CD4-positive, alpha-beta T cell treated with Interferon alpha-2 for 1 hour (primary cell): ENCODE results near the gene PKMYT1.

Source experiments
- DNase-seq, 2 donors: peaks; one replicate each; pipeline ENCODE4 v3.0.0-alpha.2; 2020 to 2022

Gene PKMYT1

DNA sequence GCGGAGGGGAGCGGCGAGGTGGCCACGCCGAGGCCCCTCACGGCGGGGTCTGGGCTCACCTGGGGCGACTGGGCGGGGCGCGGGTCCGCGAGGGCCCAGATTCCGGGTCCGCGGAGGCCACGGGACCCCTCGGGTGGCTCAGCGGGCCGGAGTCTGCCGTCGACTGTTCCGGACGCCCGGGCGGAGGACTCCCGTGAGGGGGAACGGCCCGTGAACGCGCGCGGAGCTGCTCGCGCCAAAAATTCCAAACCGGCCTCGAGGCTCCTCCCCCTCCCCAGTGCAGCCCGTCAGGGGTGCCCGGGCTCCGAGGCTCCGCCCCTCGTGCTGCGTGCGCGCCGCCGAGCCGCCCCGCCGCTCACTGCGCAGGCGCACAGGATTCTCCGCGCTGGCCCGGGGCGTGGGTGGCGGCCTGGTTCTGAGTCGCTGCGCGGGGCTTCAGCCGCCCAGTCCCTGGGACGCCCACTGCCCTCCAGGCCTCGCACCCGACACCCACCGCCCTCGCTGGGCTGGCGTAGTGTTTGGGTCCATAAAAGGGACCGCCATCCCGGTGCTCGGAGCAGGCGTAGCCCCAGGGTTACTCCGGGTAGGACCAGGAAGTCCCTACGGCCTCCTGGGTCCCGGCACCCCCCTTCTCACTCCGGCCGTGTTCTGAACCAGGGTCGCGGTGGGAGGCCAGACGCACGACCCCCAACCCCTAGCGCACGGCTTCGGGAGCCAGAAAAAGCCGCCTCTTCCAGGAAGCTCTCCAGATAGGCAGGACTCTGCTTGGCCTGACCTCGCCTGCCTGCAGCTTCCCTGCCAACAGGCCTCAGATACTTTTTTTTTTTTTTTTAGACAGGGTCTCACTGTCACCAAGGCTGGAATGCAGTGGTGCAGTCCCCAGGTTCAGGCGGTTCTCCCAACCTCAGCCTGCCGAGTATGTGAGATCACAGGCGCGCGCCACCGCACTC, at the start of gene PKMYT1:
PKMYT1 (minus strand) TSS at position 220 of the 950 bp plus-strand sequence. CDS start 789 bp downstream, outside the sequence.
- DNase-seq, result peak; percentile 92 to 96

DNA sequence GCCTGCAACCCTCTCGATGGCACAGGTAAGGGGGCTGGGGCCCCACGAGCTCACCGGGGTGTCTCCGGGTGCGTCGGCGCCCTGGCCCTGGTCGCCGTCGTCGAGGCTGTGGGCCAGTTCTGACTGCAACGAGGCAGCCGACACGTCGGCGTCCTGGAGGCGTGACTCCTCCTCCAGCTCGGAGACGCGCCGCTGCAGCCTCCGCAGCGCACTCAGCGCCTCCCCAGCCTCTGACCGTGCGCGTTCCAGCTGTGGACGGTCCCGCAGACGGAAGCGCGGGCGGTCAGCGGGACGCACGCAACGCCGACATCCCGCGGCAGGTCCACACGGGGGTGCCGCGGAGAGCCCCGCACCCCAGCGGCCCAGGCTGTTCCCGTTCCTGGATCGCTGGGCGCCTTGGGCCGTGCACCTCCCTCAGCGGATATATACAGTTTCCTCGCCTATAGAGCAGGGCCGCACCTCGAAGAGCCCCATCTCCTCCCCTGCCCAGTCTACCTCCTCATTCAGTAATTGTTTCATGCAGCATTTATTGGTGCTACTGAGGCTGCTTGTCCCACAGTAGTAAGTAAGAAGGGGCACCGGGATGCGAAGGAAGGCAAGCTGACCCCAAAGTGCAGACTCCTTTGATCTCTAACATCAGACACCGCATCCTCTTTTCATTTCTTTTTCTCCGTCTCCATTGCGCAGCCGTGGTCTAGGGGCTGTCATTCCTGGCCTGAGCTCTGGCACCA, 49.4 kb upstream of the PKMYT1 start:
- peak in 1 of 2 donors; percentile 51 for DNase-seq

DNA sequence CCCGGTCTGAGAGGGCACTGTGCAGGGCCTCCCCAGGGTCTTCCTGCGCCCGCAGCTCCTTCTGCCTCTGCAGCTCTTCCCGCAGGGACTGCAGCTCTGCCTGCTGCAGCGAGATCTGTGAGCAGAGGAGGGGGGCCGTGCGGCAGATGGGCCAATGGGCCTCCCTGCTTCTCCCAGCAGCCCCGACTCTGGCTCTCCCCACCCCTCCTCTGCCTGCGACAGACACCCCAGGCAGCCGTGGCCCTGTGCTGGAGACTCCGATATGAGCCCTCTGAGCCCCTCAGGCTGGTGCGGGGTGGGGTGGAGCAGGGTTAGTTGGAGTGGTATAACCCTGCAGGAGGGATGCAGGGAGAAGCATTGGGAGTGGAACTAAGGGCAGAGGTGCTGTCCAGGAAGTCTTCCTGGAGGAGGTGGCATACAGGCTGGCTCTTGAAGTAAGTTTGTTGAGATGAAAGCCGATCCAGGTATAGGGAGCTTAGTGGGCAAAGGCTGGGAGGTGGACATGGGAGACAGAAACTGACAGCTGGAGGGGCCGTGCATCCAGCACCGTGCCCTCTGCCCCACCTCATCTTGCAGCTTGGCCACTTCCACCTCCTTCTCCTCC, 48.6 kb upstream of the PKMYT1 start:
- DNase-seq, result no peak

DNA sequence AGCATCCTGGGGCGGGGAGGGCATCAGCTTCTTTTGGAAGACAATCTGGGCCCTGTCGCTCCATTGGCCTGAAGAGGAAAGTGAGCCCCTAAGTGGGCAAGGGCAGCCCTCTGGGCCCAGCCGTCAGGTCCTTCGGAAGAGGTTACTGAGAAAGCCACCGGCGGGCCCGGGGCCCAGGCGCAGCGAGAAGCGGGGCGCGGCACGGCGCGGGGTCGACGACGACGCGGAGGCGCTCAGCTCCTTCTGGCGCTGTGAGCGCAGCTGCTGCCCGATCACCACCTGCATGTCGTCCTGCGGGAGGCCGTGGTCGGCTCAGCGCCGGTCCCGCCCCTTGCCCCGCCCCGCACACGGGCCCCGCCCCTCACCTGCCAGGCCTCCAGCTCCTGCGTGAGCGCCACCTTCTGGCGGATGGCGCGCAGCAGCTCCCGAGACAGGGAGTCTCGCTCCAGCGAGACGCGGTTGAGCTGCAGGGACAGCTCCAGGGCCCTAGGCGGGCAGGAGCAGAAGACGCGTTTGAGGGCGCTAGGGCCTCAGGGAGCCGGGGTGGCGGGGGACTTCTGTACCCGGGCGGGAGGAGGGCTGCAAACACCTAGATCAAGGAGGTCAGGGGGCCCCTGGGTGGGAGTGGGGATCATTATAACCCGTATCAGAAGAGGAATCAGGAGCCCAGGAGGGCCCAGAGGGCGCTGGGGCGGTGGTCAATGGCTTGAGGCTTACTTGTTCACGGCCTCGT, 47.9 kb upstream of the PKMYT1 start:
- peak; percentile 85 to 91 for DNase-seq

DNA sequence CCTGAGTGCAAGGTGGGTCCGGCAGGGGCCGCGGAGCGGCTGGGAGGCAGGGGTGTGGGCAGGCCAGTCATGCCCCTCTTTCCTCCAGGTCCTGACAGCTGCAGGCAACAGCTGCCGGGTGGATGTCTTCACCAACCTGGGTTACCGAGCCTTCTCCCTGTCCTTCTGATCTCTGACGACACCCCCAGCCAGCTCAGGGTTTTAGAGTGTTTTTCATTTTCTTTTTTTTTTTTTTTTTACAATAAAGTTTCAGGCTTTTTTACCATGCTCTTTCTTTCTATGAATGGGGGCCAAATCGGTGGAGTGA, 47.2 kb upstream of the PKMYT1 start:
- no peak for DNase-seq

DNA sequence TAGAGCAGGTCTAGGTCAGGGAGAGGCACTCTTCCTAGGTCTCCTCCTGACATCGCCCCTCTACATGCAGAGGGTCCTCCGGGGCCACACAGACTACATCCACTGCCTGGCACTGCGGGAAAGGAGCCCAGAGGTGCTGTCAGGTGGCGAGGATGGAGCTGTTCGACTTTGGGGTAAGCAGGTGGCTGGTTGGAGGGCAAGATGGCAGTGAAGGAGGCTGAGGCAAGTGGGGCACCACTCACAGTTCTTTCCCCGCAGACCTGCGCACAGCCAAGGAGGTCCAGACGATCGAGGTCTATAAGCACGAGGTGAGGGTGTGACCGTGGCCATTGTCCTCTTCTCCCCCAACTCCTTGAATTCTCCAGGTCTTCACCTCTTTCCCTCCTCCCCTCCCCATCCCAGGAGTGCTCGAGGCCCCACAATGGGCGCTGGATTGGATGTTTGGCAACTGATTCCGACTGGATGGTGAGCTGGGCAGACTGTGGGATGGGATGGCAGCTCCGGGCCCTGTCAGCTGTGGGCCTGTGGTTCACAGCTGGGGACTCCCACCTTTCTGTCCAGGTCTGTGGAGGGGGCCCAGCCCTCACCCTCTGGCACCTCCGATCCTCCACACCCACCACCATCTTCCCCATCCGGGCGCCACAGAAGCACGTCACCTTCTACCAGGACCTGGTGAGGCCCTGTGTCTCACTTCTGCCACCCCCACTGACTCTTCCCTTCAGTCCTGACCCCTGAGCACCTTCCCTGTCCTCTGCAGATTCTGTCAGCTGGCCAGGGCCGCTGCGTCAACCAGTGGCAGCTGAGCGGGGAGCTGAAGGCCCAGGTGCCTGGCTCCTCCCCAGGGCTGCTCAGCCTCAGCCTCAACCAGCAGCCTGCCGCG, 46.6 kb upstream of the PKMYT1 start:
- no peak for DNase-seq

DNA sequence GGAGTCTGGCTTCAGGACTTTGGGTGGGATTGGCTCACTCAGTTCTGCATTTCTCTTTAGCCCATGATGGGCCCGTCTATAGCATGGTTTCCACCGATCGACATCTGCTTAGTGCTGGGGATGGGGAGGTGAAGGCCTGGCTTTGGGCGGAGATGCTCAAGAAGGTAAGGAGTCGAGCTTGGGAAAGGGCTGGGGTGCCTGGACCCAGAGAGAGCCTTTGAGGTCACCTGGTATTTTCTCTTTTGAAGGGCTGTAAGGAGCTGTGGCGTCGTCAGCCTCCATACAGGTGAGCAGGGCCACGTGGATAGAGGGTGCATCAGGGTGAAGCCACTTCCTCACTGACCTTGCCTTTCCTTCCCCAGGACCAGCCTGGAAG, 45.7 kb upstream of the PKMYT1 start:
- DNase-seq, result no peak

DNA sequence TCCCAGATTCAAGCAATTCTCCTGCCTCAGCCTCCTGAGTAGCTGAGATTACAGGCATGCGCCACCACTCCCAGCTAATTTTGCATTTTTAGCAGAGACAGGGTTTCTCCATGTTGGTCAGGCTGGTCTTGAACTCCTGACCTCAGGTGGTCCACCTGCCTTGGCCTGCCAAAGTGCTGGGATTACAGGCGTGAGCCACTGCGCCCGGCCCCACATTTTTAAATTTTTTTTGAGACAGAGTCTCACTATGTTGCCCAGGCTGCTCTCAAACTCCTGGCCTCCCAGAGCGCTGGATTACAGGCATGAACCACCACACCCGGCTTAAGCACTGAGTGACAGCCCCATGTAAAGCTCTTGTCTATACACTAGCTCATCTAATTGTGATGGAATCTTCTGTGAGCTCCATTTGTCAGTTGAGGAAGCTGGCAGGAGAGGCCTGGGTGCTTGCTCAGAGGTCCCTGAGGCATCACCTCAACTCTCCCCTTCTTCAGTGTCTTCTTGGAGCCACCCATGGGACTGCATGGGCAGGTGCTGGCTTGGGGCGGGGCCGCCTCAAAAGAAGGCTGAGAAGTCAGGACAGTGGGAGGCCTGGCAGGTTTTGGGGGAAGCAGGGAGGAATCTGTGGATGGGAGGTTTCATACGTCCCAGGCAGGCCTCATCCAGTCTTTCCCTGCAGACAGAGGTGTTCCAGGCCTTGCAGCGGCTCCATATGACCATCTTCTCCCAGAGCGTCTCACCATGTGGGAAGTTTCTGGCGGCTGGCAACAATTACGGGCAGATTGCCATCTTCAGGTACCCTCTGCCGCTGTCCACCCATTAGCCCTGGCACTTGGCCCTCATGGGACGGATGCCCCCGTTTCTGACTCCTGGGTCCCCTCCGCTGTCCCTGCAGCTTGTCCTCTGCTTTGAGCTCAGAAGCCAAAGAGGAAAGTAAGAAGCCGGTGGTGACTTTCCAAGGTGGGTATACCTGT, 45.1 kb upstream of the PKMYT1 start:
- DNase-seq, result no peak

DNA sequence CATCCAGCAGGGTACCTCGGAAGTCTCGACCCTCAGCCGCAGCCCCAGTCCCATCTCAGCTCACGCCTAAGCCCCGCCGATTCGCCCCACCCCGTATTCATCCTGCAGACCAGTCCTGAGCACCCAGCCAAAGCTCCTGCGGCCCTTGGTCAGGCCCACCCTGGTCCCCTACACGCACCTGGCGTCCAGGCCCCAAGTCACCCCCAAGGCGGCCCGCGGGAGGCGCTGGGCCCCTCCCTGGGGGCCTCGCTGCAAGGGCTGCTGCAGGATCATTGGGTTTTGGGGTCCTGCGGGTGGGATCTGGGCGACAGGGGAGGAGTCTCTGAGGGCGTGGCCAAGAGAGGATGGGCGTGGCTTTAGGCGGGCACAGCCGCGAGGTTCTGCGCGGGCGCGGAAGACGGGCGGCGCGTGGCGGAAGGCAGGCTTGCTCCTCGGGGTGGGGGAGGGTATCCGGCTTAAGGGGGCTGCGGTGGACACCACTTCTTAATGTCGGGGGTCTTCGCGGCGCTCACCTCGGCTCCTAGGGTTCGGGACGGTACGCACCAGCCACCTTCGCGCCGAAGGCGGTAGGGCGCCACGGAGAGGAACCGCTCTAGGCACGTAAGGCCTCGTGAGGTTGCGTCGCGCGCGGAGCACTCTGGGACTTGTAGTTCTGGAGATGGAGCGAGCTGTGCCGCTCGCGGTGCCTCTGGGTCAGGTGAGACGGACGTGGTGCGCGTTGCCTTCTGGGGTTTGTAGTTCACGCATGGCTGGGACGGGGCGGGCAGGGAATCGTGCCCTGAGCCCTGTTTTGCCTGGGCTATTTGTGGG, 43.6 kb upstream of the PKMYT1 start, which contains the start of the genes HCFC1R1 and THOC6:
HCFC1R1 (minus strand) TSS at position 274 of the 810 bp plus-strand sequence; CDS start at position 273, 1 bp downstream.
THOC6 (plus strand) TSS at position 367 of the 810 bp plus-strand sequence; CDS start at position 659, 292 bp downstream.
- peak; percentile 96 for DNase-seq

DNA sequence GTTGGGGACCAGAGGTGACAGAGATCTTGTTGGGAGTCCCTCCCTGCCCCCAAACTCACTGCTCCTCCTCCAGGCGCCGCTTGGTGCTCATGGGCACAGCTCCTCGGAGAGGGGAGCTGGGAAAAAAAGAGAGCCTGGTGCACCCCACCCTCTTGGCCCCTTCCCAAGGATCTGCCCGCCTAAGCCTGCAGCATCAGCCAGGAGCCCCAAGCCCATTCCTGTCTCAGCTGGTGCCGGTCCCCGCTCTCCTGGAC, 43.1 kb upstream of the PKMYT1 start:
- no peak for DNase-seq

DNA sequence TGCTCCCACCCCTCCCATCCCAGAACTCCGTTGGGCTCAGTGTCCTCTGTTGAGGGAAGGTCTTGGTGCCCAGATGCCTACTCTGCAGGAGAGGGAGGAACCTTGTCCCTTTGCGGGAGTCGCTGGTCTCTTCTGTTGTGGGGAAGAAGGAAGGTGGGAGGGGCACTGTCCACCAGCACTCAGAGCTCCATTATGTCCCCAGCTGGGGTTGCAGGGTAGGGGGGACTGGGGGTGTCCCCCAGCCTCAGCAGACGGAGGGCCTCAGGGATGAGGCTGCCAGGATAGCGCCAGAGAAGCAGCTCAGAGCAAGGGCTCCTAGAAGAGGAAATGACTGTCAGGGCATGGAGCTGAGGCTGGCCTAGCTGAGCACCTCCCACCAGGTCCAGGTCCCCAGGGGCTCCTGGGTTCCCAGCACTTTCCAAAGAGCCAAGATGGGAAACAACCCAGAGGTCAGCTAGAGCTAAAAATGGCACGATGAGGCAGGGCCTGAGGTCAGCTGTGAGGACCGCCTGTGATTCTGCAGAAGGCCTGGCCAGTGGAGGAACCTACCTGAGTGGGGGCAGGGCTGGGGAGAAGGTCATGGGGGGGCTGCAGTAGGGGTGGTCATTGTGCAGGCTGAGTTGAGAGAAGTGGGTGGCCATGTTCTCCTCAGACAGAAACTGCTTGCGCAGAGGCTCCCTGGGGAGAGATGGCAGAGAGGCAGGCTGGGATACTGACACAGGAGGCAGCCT, 42.6 kb upstream of the PKMYT1 start:
- no peak for DNase-seq

DNA sequence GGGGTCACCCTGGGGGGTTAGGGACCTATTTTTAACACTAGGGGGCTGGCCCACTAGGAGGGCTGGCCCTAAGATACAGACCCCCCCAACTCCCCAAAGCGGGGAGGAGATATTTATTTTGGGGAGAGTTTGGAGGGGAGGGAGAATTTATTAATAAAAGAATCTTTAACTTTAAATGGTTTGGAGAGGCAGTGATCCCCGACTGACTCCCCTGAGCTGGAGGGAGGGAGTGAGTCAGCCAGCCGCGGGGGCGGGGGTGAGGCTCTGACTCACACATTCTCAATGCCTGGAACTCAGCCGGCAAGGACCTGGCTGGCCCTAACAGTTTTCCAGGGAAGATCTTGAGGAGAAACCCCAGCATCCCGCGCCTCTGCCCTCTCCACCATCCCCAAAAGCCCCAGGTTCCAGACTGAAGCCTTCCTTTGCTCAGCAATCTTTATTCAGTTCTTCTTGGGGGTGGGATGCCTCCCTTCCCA, 42.0 kb upstream of the PKMYT1 start:
- peak; percentile 65 to 66 for DNase-seq

DNA sequence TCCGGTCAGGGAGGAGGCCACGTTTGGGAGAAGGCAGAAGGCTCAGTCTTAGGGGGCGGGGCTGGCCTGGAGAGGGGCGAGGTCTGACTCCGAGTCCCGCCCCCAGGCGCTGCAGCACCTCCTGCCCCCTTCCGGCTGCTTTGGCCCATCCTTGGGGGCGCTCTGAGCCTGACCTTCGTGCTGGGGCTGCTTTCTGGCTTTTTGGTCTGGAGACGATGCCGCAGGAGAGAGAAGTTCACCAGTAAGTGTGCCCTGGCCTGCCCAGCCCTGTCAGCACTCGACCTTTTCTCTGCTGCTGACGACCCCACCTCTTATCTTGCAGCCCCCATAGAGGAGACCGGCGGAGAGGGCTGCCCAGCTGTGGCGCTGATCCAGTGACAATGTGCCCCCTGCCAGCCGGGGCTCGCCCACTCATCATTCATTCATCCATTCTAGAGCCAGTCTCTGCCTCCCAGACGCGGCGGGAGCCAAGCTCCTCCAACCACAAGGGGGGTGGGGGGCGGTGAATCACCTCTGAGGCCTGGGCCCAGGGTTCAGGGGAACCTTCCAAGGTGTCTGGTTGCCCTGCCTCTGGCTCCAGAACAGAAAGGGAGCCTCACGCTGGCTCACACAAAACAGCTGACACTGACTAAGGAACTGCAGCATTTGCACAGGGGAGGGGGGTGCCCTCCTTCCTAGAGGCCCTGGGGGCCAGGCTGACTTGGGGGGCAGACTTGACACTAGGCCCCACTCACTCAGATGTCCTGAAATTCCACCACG, 41.4 kb upstream of the PKMYT1 start:
- DNase-seq, result peak; percentile 61 to 69

DNA sequence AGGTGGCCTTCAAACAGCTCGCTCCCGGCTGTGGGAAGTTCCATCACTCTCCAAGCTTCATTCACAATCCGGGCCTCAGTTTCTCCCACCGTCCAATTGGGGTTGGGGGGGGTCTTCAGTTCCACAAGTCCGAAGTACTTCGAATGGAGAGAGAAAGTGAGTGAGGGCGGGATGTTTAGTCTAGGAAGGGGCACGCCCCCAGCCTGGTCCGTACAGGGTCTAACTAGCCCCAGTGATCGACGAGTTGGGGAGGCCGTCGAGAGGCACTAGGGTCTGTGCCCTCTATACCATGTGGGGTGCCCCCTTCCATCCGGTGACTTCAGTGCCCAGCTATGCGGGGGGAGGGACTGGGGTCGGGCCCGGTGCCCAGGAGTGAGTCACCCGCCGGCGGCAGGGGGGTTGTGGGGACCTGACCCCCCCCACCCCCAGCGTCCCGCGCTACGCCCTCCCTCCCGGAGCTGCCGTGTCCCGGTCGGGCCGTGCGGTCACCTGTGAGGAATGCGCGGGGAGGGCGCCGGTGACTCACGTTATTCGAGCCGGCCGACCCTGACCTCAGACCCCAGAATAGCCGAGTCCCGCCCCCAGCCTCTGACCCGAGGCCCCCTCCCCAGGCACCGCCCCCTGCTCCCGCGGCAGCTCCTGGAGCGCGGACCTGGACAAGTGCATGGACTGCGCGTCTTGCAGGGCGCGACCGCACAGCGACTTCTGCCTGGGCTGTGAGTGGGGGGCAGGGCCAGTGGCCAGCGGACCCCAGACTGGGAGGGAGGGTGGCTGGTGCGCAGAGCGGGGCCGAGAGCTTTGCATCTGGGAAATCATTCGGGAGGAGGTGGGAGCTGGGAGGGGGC, 40.6 kb upstream of the PKMYT1 start:
- peak; percentile 46 to 72 for DNase-seq

DNA sequence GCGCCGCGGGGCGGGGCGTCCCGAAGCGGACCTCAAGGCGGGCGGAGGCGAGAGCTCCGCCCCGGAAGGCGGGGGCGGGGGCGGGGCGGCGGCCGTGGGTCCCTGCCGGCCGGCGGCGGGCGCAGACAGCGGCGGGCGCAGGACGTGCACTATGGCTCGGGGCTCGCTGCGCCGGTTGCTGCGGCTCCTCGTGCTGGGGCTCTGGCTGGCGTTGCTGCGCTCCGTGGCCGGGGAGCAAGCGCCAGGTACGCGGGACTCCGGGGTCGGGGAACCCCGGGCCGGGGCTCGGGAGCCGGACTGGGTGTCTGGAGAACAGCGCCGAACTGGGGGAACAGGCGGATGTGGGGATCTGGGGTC, 40.0 kb upstream of the PKMYT1 start, which contains the start of gene TNFRSF12A:
TNFRSF12A (plus strand) TSS at position 122 of the 357 bp plus-strand sequence; CDS start at position 152, 30 bp downstream.
- DNase-seq, result peak; percentile 70 to 80

DNA sequence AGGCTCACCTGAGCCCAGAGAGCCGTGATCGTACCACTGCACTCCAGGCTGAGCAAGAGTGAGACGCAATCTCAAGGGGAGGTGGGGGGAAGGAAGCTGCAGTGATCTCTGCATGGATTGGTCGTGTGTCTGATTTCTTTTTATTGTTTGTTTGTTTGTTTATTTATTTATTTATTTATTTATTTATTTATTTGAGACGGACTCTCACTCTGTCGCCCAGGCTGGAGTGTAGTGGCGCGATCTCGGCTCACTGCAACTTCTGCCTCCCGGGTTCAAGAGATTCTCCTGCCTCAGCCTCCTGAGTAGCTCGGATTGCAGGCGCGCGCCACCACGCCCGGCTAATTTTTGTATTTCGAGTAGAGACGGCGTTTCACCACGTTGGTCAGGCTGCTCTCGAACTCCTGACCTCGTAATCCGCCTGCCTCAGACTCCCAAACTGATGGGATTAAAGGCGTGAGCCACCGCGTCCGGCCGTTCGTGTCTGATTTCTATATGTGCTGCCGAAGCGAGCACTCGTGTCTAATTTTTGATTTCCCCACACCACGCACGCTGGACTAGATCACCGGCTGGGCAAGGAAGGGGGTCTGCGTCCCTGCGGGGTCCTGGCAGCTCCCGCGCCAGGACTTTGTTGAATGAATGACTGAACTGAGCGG, 39.5 kb upstream of the PKMYT1 start:
- DNase-seq, result no peak
